ENCODE data around the gene CUX1. TPM values are rescaled to one million over a fixed set of nuclear protein-coding genes. Genes with fewer than 3 reads are reported as not detected.

Gene CUX1
- total RNA-seq, 4 donors from 2014 or later = 52.5 to 93.6 (median 63.7) TPM

GRCh38 chr7:101782896-101783295, 34.5 kb upstream of the CUX1 start:
- no peaks in the 10 kb centered on the region for H3K36me3 ChIP-seq
- H3K27ac ChIP-seq = no peak overlapping the region
- H3K4me1 ChIP-seq = no peaks in the 10 kb centered on the region
- peaks cover 34% of the 10 kb centered on the region for H3K27me3 ChIP-seq
- no peaks in the 10 kb centered on the region for H3K9me3 ChIP-seq
- no peak overlapping the region for H3K4me3 ChIP-seq
- TF ChIP-seq EP300 (IDR thresholded peaks at IDR 0.05) (no peak), CTCF (IDR thresholded peaks at IDR 0.05) (no peak), POLR2A (IDR thresholded peaks at IDR 0.05) (no peak), POLR2AphosphoS5 (IDR thresholded peaks at IDR 0.05) (no peak)
- DNase-seq (ENCODE audit: low spot score in 2 of 2) = no peak
- 65% methylated on average over 3 of the region's 3 CpGs for WGBS

GRCh38 chr7:101783381-101784181, 33.8 kb upstream of the CUX1 start:
- TF ChIP-seq POLR2A (IDR thresholded peaks at IDR 0.05) (no peak), EP300 (IDR thresholded peaks at IDR 0.05) (no peak), CTCF (IDR thresholded peaks at IDR 0.05) (no peak), POLR2AphosphoS5 (IDR thresholded peaks at IDR 0.05) (no peak)
- peaks cover 34% of the 10 kb centered on the region for H3K27me3 ChIP-seq
- WGBS = 50% methylated on average over 10 of the region's 10 CpGs
- H3K27ac ChIP-seq = no peak overlapping the region
- no peaks in the 10 kb centered on the region for H3K36me3 ChIP-seq
- no peak for DNase-seq (ENCODE audit: low spot score in 2 of 2)
- H3K4me1 ChIP-seq = no peaks in the 10 kb centered on the region
- H3K4me3 ChIP-seq = no peak overlapping the region
- no peaks in the 10 kb centered on the region for H3K9me3 ChIP-seq

- 59% methylated on average over 21 of the region's 21 CpGs for WGBS
- Histone ChIP-seq H3K4me3 (no peak overlapping the region), H3K27ac (no peak overlapping the region), H3K9me3 (no peaks in the 10 kb centered on the region), H3K36me3 (no peaks in the 10 kb centered on the region), H3K27me3 (peaks cover 30% of the 10 kb centered on the region), H3K4me1 (no peaks in the 10 kb centered on the region)
- TF ChIP-seq CTCF (IDR thresholded peaks at IDR 0.05) (no peak), POLR2A (IDR thresholded peaks at IDR 0.05) (no peak), EP300 (IDR thresholded peaks at IDR 0.05) (no peak), POLR2AphosphoS5 (IDR thresholded peaks at IDR 0.05) (no peak)
- no peak for DNase-seq (ENCODE audit: low spot score in 2 of 2)
These were observed 32.9 kb upstream of the CUX1 start for GRCh38 chr7:101784292-101785127.

- Histone ChIP-seq H3K9me3 (no peaks in the 10 kb centered on the region), H3K4me3 (no peak overlapping the region), H3K4me1 (peaks cover 7% of the 10 kb centered on the region), H3K36me3 (no peaks in the 10 kb centered on the region), H3K27ac (no peak overlapping the region), H3K27me3 (peaks cover 11% of the 10 kb centered on the region)
- WGBS = 100% methylated on average over 1 of the region's 1 CpG
- DNase-seq (ENCODE audit: low spot score in 2 of 2) = no peak
- TF ChIP-seq EP300 (IDR thresholded peaks at IDR 0.05) (no peak), POLR2A (IDR thresholded peaks at IDR 0.05) (no peak), CTCF (IDR thresholded peaks at IDR 0.05) (no peak), POLR2AphosphoS5 (IDR thresholded peaks at IDR 0.05) (no peak)
These were observed 29.6 kb upstream of the CUX1 start for GRCh38 chr7:101787864-101788263.

- Histone ChIP-seq H3K4me3 (no peak overlapping the region), H3K27ac (no peak overlapping the region), H3K4me1 (peaks cover 7% of the 10 kb centered on the region), H3K27me3 (peaks cover 5% of the 10 kb centered on the region), H3K9me3 (no peaks in the 10 kb centered on the region), H3K36me3 (no peaks in the 10 kb centered on the region)
- DNase-seq (ENCODE audit: low spot score in 2 of 2) = no peak
- 93% methylated on average over 1 of the region's 1 CpG for WGBS
- no peak for TF ChIP-seq EP300 (IDR thresholded peaks at IDR 0.05)
- no peak for TF ChIP-seq POLR2A (IDR thresholded peaks at IDR 0.05)
These were observed 28.9 kb upstream of the CUX1 start for GRCh38 chr7:101788517-101788916.

Data from suprapubic skin (tissue), 4 donors.